Ascending aorta (tissue), 2 donors: ENCODE data around the gene MFNG. TPM values are rescaled to one million over a fixed set of nuclear protein-coding genes. Genes with fewer than 3 reads are reported as not detected.

ENCODE experiments used
- DNase-seq, 2 donors: peaks; one replicate each; pipeline ENCODE4 v3.0.0-alpha.2; 2019; ENCODE audit warnings: low spot score in 2 of 2
- H3K27ac ChIP-seq, 2 donors: fragments of 200-600 bp; sonication (generic); one replicate each; pipeline ENCODE4 v1.5.1; 2016 to 2017; ENCODE audit warnings: mild to moderate bottlenecking in 1 of 2
- H3K27me3 ChIP-seq: fragments of 200-600 bp; sonication (generic); one replicate; pipeline ENCODE4 v1.5.1; 2017
- H3K36me3 ChIP-seq, 2 donors: fragments of 200-600 bp; sonication (generic); one replicate each; pipeline ENCODE4 v1.5.1; 2016
- H3K4me1 ChIP-seq, 2 donors: fragments of 200-600 bp; sonication (generic); one replicate each; pipeline ENCODE4 v1.5.1; 2016 to 2017; ENCODE audit warnings: mild to moderate bottlenecking in 1 of 2
- H3K4me3 ChIP-seq, 2 donors: fragments of 200-600 bp; sonication (generic); one replicate each; pipeline ENCODE4 v1.5.1; 2016 to 2017; ENCODE audit warnings: mild to moderate bottlenecking in 1 of 2
- H3K9me3 ChIP-seq, 2 donors: fragments of 200-600 bp; sonication (generic); one replicate each; pipeline ENCODE4 v1.5.1; 2016
- intact Hi-C: fragments of 100-400 bp; cut with DNase I; formaldehyde crosslinking; loops from one replicate; pipeline ENCODE4 v1.15.1; 2023
- total RNA-seq: library from RNA; depleted of rRNA; stranded (reverse); fragments of >200 nt; gene quantifications from one replicate; pipeline ENCODE4 v1.1.0, GENCODE V29; 2016
- TF ChIP-seq, protein P1 (sequence below), 3 experiments: fragments of 200-600 bp in 2 of 3; fragments of 450-650 bp in 1 of 3; sonication (generic) in 2 of 3; IDR thresholded peaks; one replicate each; pipeline ENCODE4 v1.5.1; 2016 to 2019; ENCODE audit warnings: antibody characterized with exemption in 3 of 3, mild to moderate bottlenecking in 1 of 3, moderate library complexity in 1 of 3

The MFNG gene
- total RNA-seq, 1 donor from 2014 or later: 101 TPM

DNA sequence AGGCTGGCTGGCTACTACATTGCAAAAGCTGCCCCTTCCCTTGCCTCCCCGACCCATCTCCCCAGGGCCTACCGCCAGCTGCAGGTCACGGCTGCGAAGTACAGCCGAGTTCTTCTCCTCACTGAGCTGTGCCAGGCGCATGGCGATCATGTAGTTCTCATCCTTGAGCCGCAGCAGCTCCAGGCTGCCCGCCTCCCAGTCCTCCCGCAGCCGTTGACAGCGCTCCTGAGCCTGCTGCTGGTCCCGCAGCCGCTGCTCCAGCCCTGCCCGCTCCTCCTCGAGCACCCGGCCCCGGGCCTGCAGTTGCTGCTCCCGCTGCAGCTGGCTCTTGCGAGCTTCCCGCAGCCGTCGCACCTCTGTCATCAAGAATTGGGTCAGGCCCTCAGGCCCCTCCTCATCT, 29.7 kb upstream of the MFNG start:
- Histone ChIP-seq H3K27me3 (peaks cover 3% of the 10 kb centered on the region), H3K27ac (no peak overlapping the region), H3K36me3 (no peaks in the 10 kb centered on the region), H3K9me3 (no peaks in the 10 kb centered on the region), H3K4me1 (peaks cover 2 to 5% of the 10 kb centered on the region in 2 donors), H3K4me3 (no peak overlapping the region)
- no peak for DNase-seq
- intact Hi-C loops: no loop called here
- TF ChIP-seq, protein P1, sequence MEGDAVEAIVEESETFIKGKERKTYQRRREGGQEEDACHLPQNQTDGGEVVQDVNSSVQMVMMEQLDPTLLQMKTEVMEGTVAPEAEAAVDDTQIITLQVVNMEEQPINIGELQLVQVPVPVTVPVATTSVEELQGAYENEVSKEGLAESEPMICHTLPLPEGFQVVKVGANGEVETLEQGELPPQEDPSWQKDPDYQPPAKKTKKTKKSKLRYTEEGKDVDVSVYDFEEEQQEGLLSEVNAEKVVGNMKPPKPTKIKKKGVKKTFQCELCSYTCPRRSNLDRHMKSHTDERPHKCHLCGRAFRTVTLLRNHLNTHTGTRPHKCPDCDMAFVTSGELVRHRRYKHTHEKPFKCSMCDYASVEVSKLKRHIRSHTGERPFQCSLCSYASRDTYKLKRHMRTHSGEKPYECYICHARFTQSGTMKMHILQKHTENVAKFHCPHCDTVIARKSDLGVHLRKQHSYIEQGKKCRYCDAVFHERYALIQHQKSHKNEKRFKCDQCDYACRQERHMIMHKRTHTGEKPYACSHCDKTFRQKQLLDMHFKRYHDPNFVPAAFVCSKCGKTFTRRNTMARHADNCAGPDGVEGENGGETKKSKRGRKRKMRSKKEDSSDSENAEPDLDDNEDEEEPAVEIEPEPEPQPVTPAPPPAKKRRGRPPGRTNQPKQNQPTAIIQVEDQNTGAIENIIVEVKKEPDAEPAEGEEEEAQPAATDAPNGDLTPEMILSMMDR (IDR thresholded peaks at IDR 0.05): no peak

DNA sequence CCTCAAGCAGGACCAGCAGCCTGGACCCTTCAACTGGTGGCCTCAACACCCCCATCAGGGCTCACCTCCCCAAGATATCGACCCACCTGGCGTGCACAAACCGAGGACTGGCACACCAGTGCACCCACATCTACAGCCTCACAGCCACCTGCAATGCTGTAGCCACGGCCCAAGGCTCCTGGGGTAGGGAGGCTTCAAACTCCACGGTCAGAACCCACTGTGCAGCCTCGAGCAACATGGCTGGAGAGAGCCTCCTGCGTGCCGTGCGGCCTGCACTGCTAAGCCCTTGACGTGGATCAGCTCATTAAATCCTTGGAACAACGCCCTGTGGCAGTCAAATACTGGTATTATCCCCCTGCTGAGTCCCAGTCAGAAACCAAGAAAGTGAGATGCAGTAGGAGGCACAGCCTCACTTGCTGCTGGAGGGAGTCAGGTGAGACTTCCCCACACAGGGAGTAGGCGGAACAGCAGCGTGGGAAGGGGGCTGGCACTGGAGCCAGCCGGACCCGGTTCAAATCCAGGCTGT, 28.4 kb upstream of the MFNG start:
- Histone ChIP-seq H3K36me3 (no peaks in the 10 kb centered on the region), H3K27me3 (no peaks in the 10 kb centered on the region), H3K27ac (no peak overlapping the region), H3K9me3 (no peaks in the 10 kb centered on the region), H3K4me1 (peaks cover 2 to 3% of the 10 kb centered on the region in 2 donors), H3K4me3 (no peak overlapping the region)
- DNase-seq: no peak
- TF ChIP-seq, protein P1 (IDR thresholded peaks at IDR 0.05): no peak
- intact Hi-C loops: no loop called here

DNA sequence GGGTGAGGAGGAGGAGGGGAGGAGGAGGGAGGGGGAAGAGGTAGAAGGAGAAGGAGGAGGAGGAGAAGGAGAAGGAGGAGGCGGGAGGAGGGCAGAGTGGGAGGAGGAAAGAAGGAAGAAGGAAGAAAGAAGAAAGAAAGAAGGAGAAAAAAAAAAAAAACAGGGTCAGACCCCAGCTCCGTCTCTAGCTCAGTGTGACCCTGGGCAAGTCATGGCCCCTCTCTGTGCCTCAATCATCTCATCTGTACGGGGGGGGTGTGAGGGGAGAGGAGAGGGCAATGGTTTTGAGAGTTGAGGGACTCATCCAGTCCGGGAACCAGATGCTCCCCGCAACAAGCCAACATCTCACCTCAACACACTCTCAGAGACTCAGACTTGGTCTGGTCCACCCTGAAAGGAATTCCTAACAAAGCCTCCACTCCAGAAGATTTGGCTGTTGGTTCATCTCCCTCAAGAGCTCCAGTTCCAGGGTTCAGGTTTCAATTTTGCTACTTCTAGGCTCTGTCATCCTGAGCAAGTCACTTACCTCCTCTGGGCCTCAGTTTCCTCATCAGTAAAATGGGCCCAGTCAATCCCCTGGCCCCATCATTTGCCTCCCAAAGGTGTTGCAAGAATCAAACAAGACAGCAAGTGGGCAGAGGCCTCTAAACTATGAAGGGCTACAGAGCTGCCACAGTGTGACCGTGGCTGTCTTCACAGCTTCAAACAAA, 25.4 kb upstream of the MFNG start:
- Histone ChIP-seq H3K9me3 (no peaks in the 10 kb centered on the region), H3K27me3 (no peaks in the 10 kb centered on the region), H3K36me3 (no peaks in the 10 kb centered on the region), H3K4me1 (no peaks in the 10 kb centered on the region), H3K4me3 (no peak overlapping the region), H3K27ac (no peak overlapping the region)
- TF ChIP-seq, protein P1 (IDR thresholded peaks at IDR 0.05): no peak
- intact Hi-C loops: no loop called here
- no peak for DNase-seq

DNA sequence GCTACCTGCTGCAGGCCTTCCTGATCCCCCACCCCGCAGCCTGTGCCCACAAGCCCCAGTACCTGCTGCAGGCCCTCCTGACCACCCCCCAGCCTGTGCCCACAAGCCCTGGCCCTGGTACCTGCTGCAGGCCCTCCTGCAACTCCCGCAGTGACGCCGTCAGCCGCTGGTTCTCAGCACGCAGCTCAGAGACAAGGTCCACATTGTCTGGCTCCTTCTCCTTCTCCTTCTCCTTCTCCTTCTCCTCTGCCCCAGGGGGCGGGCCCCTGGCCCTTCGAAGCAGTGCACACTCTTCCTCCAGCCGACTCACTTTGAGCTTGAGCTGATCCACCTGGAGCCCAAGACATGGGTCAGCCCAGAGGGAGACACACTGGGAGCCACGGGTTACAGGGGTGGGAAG, 23.9 kb upstream of the MFNG start:
- Histone ChIP-seq H3K9me3 (no peaks in the 10 kb centered on the region), H3K27me3 (no peaks in the 10 kb centered on the region), H3K36me3 (no peaks in the 10 kb centered on the region), H3K4me3 (no peak overlapping the region), H3K27ac (no peak overlapping the region), H3K4me1 (no peaks in the 10 kb centered on the region)
- TF ChIP-seq, protein P1 (IDR thresholded peaks at IDR 0.05): no peak
- DNase-seq: no peak
- intact Hi-C loops: no loop called here

DNA sequence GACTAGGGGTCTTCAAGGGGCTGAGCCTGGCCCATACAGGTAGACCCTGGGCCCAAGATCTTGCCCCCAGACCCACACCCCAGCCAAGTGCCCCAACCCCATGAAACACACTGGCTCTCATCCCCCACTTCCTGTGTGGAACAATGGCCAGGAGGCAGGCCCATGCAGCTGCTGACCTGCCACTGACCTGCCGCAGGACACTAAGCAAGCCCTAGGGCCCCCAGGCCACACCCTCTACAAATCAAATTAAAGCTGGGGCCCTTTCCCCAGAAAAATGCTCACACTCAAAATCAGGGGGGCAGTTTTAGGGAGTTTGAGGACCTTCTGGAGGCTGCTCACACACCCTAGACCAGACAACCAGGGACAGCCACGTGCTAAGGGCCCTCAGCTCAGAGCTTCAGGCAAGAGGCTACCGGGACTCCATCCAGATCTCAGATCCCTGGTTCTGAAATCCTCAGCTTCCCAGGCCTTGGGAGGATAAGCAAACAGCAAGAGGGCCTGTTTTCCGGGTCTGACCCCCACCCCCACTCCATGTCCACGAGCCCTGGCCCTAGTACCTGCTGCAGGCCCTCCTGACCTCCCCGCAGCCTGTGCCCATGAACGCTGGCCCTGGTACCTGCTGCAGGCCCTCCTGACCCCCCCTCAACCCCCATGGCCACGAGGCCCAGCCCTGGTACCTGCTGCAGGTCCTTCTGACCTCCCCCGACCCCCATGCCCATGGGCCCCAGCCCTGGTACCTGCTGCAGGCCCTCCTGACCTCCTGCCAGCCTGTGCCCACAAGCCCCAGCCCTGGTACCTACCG, 23.1 kb upstream of the MFNG start:
- no peaks in the 10 kb centered on the region for H3K27me3 ChIP-seq
- no peak overlapping the region for H3K27ac ChIP-seq
- no peak overlapping the region for H3K4me3 ChIP-seq
- DNase-seq: no peak
- no peaks in the 10 kb centered on the region for H3K9me3 ChIP-seq
- no peaks in the 10 kb centered on the region for H3K4me1 ChIP-seq
- TF ChIP-seq, protein P1 (IDR thresholded peaks at IDR 0.05): no peak
- no peaks in the 10 kb centered on the region for H3K36me3 ChIP-seq
- intact Hi-C loops: no loop called here
